Central memory CD8-positive, alpha-beta T cell (primary cell): ENCODE measurements around the gene PNKD.
"Not testable (repeated sequence)": the region's sequence is repeated elsewhere in the genome, so short reads cannot be mapped to it uniquely, and the experiment has no call there.

Source experiments
- ATAC-seq: fragments of 150-1000 bp; cut with Tn5 transposase; replicated peaks from 2 replicates; pipeline ENCODE4 v1.10.0; 2022; ENCODE audit warnings: mild to moderate bottlenecking, moderate FRiP score, moderate number of reproducible peaks; ENCODE audit not compliant: poor library complexity, severe bottlenecking; ENCODE audit errors: extremely low read depth
- DNase-seq, 2 donors: peaks; one replicate each; pipeline ENCODE4 v3.0.0; 2021; ENCODE audit warnings: low spot score in 2 of 2
- H3K27ac Mint-ChIP-seq: one replicate; pipeline ENCODE4 v1.8.0; 2022; ENCODE audit warnings: low read depth, mild to moderate bottlenecking, moderate library complexity, mixed read lengths
- H3K27me3 Mint-ChIP-seq: one replicate; pipeline ENCODE4 v1.8.0; 2022; ENCODE audit warnings: mixed read lengths
- H3K36me3 Mint-ChIP-seq: one replicate; pipeline ENCODE4 v1.8.0; 2022; ENCODE audit warnings: mild to moderate bottlenecking, moderate library complexity, mixed read lengths; ENCODE audit not compliant: insufficient read depth
- H3K4me1 Mint-ChIP-seq: one replicate; pipeline ENCODE4 v1.8.0; 2022; ENCODE audit warnings: mixed read lengths
- H3K4me3 Mint-ChIP-seq: one replicate; pipeline ENCODE4 v1.8.0; 2022; ENCODE audit warnings: mild to moderate bottlenecking, moderate library complexity, mixed read lengths
- H3K9me3 Mint-ChIP-seq: one replicate; pipeline ENCODE4 v1.8.0; 2022; ENCODE audit warnings: mixed read lengths

The PNKD gene

DNA sequence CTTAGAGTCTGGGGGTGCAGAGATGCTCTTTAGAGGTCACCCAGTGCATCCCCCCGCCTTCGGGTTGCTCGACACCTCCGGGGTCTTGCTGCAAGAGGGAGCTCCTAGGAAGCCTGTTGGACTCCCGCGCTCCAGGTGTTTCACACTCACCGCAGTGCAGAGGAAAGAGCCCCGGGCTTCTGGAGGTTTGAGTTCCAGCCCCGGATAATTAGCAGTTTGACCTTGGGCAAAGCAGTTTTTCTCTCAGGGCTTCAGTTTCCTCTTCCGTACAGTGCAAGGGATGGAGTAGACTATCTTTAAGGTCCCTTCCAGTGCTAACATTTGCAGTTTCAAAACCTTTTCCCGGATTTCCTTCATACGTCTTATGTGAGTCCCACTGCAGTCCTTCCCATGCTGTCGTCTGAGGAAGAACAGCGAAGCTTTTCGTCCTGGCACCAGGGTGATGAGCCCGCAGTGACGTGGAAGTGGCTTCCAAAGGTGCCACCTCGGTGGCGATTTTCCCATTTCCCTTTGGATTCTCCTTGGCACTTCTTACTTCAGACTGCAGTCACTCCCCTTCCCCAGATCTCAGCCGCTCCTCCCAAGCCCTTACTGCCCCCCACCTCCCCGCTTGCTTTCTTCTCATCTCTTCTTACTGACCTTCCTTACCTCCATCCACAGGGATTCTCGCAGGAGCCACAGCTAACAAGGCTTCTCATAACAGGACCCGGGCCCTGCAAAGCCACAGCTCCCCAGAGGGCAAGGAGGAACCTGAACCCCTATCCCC lies 585 bp downstream of the PNKD start:
- no peaks in the 10 kb centered on the region for H3K27me3 Mint-ChIP-seq
- H3K4me1 Mint-ChIP-seq, result peaks cover 56% of the 10 kb centered on the region
- H3K36me3 Mint-ChIP-seq, result peaks cover 38% of the 10 kb centered on the region
- H3K27ac Mint-ChIP-seq, result peak overlapping the region; percentile 87
- H3K9me3 Mint-ChIP-seq, result no peaks in the 10 kb centered on the region
- H3K4me3 Mint-ChIP-seq, result peak overlapping the region; percentile 86
- DNase-seq (no peak), ATAC-seq (no peak)

DNA sequence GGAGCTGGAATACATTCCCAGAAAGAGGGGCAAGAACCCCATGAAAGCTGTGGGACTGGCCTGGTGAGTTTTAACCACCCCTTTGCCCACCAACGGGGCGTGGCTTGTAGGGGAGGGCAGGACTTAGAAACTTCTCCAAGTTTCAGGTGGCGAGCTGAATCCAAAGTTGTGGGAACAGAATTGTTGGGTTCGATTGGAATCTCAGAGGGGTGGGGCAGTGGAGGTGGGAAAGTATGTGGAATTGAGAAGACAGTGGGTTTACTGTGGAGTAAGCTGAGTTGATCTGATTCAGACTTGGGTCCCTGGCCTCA lies 1.1 kb downstream of the PNKD start:
- ATAC-seq, result no peak
- Mint-ChIP-seq H3K27ac (no peak overlapping the region), H3K4me1 (peaks cover 53% of the 10 kb centered on the region), H3K36me3 (peaks cover 36% of the 10 kb centered on the region), H3K9me3 (no peaks in the 10 kb centered on the region), H3K27me3 (no peaks in the 10 kb centered on the region), H3K4me3 (peak overlapping the region; percentile 86)
- no peak for DNase-seq

DNA sequence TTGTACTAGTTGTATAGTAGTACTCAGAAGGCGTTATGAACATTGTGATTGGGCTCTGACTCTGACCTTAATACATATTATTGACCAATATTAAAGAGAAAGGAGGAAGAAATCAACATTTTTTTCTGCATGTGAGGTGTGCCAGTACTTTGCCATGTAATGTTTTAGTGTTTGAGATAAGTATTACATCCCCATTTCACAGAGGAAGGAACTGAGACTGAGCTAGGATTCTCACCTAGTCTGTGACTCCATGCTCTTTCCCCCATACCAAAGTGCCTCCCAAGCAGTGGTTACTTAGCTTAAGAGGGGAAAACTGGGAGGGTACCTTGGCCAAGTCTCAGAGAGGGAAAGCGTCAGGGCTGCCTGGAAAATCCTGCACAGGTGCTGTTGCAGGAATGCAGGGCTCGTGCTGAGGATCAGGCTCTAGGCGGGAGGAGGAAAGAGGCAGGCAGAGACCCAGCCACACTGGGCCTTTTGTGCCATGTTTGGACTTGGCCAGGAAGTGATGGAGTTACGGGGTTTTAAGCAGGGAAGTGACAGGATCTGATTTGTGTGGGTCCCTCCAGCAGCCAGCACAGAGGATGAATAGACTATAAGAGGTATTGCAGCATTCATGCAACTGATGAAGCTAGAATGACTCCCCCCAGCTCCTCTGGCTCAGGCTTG lies 1.7 kb downstream of the PNKD start:
- DNase-seq (no peak), ATAC-seq (no peak)
- peaks cover 51% of the 10 kb centered on the region for H3K4me1 Mint-ChIP-seq
- peaks cover 37% of the 10 kb centered on the region for H3K36me3 Mint-ChIP-seq
- H3K9me3 Mint-ChIP-seq, result no peaks in the 10 kb centered on the region
- no peak overlapping the region for H3K27ac Mint-ChIP-seq
- peak overlapping the region; percentile 86 for H3K4me3 Mint-ChIP-seq
- H3K27me3 Mint-ChIP-seq, result no peaks in the 10 kb centered on the region

DNA sequence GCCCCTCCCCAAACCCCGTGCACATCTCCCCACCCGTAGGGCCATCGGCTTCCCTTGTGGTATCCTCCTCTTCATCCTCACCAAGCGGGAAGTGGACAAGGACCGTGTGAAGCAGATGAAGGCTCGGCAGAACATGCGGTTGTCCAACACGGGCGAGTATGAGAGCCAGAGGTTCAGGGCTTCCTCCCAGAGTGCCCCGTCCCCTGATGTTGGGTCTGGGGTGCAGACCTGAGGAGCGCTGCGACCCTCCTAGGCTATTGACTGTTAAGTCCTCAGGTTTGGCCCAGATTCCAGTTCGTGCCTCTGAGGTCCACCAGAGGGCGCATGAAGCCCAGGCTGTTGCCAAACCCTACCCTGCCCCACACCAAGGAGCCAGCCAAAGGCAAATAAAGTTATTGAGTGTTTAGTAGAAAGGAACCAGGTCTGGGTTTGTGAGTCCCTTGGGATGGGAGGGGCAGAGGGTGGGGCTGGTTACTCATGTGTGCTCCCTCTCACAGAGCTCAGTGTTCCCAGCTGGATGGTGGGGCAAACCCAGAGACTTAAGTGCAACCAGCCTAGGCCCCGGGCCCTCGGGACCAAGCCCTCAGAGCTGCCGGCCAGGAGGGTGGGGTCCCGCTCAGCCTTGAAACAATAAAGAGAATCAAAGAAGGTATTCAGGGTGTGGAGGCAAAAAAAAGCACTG lies 2.4 kb downstream of the PNKD start:
- Mint-ChIP-seq H3K36me3 (peaks cover 42% of the 10 kb centered on the region), H3K27me3 (no peaks in the 10 kb centered on the region), H3K4me1 (peaks cover 48% of the 10 kb centered on the region), H3K27ac (no peak overlapping the region), H3K9me3 (no peaks in the 10 kb centered on the region), H3K4me3 (no peak overlapping the region)
- ATAC-seq (no peak), DNase-seq (peak; percentile 69 to 73)

DNA sequence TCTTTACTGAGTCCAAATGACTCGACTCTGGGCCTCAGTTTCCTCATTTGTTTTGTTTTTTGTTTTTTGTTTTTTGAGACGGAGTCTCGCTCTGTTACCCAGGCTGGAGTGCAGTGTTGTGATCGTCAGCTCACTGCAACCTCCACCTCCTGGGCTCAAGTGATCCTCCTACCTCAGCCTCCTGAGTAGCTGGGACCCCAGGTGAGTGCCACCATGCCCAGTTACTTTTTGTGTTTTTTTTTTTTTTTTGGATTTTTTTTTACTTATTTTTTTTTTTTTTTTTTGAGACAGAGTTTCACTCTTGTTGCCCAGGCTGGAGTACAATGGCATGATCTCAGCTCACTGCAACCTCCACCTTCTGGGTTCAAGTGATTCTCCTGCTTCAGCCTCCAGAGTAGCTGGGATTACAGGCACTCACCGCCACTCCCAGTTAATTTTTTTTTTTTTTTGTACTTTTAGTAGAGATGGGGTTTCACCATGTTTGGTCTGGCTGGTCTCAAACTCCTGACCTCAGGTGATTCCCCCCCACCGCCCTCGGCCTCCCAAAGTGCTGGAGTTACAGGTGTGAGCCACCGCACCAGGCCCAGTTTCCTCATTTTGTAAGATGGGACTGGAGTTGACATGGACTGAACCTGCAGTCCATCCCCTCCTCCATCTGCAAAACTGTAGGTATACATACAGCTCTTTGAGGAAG lies 3.0 kb downstream of the PNKD start:
- not testable (repeated sequence) for H3K9me3 Mint-ChIP-seq, DNase-seq, H3K27me3 Mint-ChIP-seq, H3K4me3 Mint-ChIP-seq, H3K27ac Mint-ChIP-seq, ATAC-seq
- H3K36me3 Mint-ChIP-seq, result peaks cover 39% of the 10 kb centered on the region
- peaks cover 47% of the 10 kb centered on the region for H3K4me1 Mint-ChIP-seq

DNA sequence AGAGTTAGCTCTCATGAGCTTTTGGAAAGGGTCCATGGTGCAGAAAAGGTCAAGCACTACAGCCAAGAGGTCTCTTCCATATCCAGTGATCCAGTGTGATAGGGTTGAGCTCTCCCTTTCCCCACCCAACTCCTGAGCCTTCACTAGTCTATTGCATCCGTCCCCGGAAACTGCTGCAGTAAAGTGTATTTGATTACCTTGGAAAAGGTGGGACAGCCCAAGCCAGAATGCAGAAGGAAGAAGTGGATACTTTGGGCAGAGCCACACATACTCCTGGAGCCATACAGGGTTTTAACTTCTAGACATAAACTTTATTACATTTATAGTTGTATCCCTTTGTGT lies 3.6 kb downstream of the PNKD start:
- DNase-seq (no peak), ATAC-seq (no peak)
- Mint-ChIP-seq H3K27ac (no peak overlapping the region), H3K9me3 (no peaks in the 10 kb centered on the region), H3K27me3 (no peaks in the 10 kb centered on the region), H3K4me3 (no peak overlapping the region), H3K4me1 (peaks cover 47% of the 10 kb centered on the region), H3K36me3 (peaks cover 39% of the 10 kb centered on the region)

DNA sequence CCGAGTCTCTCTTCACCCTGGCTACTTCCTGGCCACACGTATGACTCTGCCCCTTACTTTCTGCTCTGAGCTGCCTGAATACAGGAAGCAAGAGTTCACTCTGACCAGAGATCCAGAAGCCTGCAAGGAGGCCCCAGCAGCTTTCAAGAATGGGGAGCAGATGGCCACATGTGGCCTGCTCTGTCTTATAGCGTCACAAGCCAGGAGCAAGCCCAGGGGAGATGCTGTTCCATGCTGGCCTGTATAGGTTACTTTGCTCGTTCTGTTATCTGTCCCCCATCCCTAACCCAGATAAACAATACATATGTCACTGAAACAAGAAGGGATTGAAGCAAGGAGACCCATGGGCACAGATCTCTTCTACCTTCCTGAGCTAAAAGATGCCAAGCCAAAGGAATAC lies 4.3 kb downstream of the PNKD start:
- no peaks in the 10 kb centered on the region for H3K9me3 Mint-ChIP-seq
- H3K4me3 Mint-ChIP-seq, result no peak overlapping the region
- H3K36me3 Mint-ChIP-seq, result peaks cover 44% of the 10 kb centered on the region
- ATAC-seq (no peak), DNase-seq (no peak)
- H3K27me3 Mint-ChIP-seq, result no peaks in the 10 kb centered on the region
- H3K27ac Mint-ChIP-seq, result no peak overlapping the region
- H3K4me1 Mint-ChIP-seq, result peaks cover 44% of the 10 kb centered on the region

DNA sequence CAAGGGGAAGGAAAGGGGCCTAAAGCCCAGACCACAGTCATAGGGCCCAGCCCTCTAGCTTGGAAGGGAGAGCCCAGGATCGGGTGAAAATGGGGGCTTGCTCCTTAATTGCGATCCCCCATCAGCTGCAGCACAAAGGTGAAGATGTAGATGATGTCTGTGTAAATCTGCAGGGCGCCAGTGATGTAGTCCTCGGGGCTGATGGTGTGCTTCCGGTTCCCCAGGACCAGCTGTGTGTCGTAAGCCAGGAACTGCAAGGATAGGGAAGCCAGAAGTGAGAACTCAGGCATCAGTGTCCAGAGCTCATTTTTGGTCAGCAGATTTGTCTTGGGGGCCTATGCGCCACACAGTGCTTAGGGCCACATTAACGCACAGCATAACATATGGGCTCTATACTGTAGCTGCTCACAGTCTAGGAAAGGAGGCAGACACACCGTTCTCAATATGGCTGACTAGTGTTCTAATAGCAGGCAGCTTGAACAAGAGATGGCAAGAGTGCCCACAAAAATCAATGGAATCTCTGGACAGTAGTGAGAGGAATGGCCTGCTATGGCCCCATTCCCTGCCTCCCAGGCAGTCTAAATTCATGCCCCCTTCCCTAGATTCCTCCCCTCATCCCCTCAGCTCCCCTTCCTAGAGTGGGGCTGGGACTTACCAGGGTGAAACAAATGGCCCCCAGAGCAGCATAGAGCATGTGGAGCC lies 5.2 kb downstream of the PNKD start:
- no peak for ATAC-seq
- no peak for DNase-seq
- H3K27me3 Mint-ChIP-seq, result no peaks in the 10 kb centered on the region
- H3K36me3 Mint-ChIP-seq, result peaks cover 47% of the 10 kb centered on the region
- H3K4me3 Mint-ChIP-seq, result no peak overlapping the region
- no peaks in the 10 kb centered on the region for H3K9me3 Mint-ChIP-seq
- peaks cover 42% of the 10 kb centered on the region for H3K4me1 Mint-ChIP-seq
- no peak overlapping the region for H3K27ac Mint-ChIP-seq

DNA sequence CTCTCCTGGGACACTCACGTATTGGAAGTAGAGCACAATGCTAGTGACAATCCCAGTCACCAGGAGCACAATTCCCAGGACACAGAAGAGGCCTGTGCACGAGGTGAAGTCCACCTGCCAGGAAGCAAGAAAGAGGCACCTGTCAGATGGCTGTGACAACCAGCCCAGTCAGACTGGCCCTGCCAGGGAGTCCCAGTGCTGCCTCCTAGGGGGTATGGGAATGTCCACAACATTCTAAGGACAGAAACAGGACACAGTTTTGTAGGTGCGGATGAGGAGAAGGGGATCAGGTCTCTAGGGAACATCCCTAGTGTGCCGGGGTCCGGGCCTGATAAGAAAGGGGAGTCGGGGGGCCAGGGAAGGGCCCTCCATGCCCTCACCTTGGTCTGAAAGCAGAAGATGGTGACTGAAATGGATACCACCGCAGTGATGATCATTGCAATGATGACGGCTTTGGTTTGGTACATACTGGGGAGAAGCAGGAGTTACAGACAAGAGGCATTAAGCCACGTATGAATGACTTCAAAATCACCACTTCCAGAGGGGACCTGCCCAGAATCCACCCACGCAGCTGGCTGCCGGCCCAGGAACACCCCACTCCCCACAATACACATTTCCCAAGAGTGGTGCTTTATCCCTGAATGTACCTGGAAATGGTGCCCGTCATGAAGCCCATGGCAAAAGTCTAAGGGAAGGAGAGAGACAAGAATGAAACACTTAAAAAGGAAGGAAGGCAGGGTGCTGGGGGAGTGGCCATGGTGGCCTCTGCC lies 6.9 kb downstream of the PNKD start:
- Mint-ChIP-seq H3K4me1 (peaks cover 33% of the 10 kb centered on the region), H3K9me3 (no peaks in the 10 kb centered on the region), H3K27me3 (no peaks in the 10 kb centered on the region), H3K4me3 (no peak overlapping the region), H3K36me3 (peaks cover 56% of the 10 kb centered on the region), H3K27ac (peak overlapping the region; percentile 82)
- ATAC-seq (no peak), DNase-seq (no peak)

DNA sequence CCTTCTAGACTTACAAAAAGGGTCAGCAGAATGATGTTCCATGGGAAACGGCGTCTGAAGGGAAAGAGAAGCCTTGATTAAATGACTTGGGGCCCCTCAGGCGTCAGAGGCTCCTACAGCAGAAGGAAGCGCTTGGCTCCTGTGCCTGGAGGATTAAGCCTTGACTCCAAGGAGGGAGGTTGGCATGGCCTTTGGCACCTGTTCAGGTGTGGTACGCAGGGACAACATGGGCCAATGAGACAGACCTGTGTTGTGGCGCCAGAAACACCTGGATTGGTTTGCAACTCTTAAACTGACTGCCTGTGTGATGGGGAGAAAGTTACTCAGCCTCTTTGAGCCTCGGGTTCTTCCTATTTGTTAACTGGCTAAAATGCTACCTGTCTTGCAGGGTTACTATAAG lies 7.6 kb downstream of the PNKD start:
- Mint-ChIP-seq H3K9me3 (no peaks in the 10 kb centered on the region), H3K27ac (no peak overlapping the region), H3K4me1 (peaks cover 32% of the 10 kb centered on the region), H3K36me3 (peaks cover 50% of the 10 kb centered on the region), H3K27me3 (no peaks in the 10 kb centered on the region), H3K4me3 (no peak overlapping the region)
- DNase-seq (no peak), ATAC-seq (no peak)

DNA sequence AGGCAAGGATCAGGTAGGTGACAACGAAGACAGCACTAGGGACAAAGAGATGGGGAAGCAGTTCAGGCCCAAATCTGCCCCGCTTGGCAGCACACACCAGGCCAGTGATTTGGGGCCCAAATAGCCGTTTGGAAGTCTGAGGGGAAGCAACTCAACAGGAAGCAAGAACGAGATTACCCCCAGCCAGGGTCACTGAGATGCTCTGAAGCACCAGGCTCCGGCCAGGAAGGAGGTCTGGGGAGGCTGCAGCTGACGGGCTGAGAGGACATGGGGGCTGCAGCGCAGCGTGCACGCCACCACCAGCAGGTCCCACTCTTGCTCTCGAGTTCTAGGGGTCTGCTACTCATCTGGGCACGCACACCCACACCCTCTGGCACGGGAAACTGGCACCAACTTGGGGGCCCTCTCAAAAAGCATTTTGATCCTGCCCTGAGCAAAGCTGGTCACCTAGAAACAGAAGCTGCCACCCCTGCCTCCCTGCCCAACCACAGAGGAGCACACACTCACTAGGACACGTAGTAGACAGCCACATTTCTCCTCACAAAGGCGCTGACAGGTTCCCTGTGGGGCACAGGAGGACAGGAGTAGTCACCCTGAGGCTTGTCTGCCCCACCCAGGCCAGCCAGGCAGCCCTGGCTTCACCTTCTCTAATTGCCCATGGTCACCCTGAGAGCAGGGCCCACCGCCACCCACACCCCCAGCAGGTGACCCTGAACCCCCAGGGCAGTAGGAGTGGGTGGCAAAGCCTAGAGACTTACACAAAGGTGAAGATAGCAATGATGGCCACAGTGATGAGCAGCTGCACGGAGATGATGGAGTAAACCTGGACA lies 8.4 kb downstream of the PNKD start:
- no peaks in the 10 kb centered on the region for H3K9me3 Mint-ChIP-seq
- H3K27ac Mint-ChIP-seq, result peak overlapping the region; percentile 84
- peaks cover 37% of the 10 kb centered on the region for H3K4me1 Mint-ChIP-seq
- H3K4me3 Mint-ChIP-seq, result no peak overlapping the region
- no peak for DNase-seq
- H3K36me3 Mint-ChIP-seq, result peaks cover 47% of the 10 kb centered on the region
- H3K27me3 Mint-ChIP-seq, result no peaks in the 10 kb centered on the region
- no peak for ATAC-seq
